K562 (cell line): ENCODE measurements around the gene FNBP1. TPM values are rescaled to one million over a fixed set of nuclear protein-coding genes. Genes with fewer than 3 reads are reported as not detected.
A peak's percentile ranks its signal among the peaks of the same experiment; 100 is the strongest.

Source experiments
- ARID1B ChIP-seq: fragments of 450-650 bp; IDR thresholded peaks from 2 replicates; pipeline ENCODE4 v1.6.1; 2016; ENCODE audit warnings: antibody characterized with exemption, mild to moderate bottlenecking, inconsistent platforms
- ATF1 ChIP-seq, 2 experiments: fragments of 450-650 bp in 1 of 2; IDR thresholded peaks; 2 replicates each; pipeline ENCODE4 v1.6.1; 2016; ENCODE audit warnings: missing compliant biosample characterization in 1 of 2, missing genetic modification characterization in 1 of 2
- BDP1 ChIP-seq: IDR thresholded peaks from 3 replicates; pipeline ENCODE4 v1.6.1; 2011; ENCODE audit not compliant: insufficient read length, insufficient read depth
- DEAF1 ChIP-seq: fragments of 450-650 bp; formaldehyde crosslinking; IDR thresholded peaks from 2 replicates; pipeline ENCODE4 v1.4.0; 2020; ENCODE audit warnings: mild to moderate bottlenecking, moderate library complexity
- FOXJ3 ChIP-seq: sonication (generic); formaldehyde crosslinking; IDR thresholded peaks from 2 replicates; pipeline ENCODE4 v1.4.0; 2020; ENCODE audit warnings: mild to moderate bottlenecking, missing genetic modification reagents
- FOXP1 ChIP-seq: sonication (generic); formaldehyde crosslinking; IDR thresholded peaks from 2 replicates; pipeline ENCODE4 v1.8.0; 2022; ENCODE audit warnings: mild to moderate bottlenecking, missing genetic modification reagents
- HMG20A ChIP-seq: fragments of 450-650 bp; formaldehyde crosslinking; conservative IDR thresholded peaks from 2 replicates; pipeline ENCODE4 v1.4.0; 2020; ENCODE audit warnings: mild to moderate bottlenecking, mixed read lengths
- HMGN3 ChIP-seq: IDR thresholded peaks from 2 replicates; pipeline ENCODE4 v1.6.1; 2011; ENCODE audit warnings: borderline replicate concordance, low read depth, mild to moderate bottlenecking, mixed read lengths, low read length; ENCODE audit not compliant: insufficient read length; ENCODE audit errors: extremely low read depth
- HOXB6 ChIP-seq: fragments of 250-450 bp; sonication (Bioruptor Pico); IDR thresholded peaks from 2 replicates; pipeline ENCODE4 v1.5.1; 2022; ENCODE audit warnings: mild to moderate bottlenecking, borderline replicate concordance
- MEF2D ChIP-seq: conservative IDR thresholded peaks from 2 replicates; pipeline ENCODE4 v1.6.1; 2016; ENCODE audit warnings: low read depth, missing genetic modification characterization, missing compliant biosample characterization
- NCOA4 ChIP-seq: fragments of 450-650 bp; IDR thresholded peaks from 2 replicates; pipeline ENCODE4 v1.6.1; 2018; ENCODE audit warnings: mild to moderate bottlenecking; ENCODE audit not compliant: partially characterized antibody
- NEUROD1 ChIP-seq: fragments of 150-350 bp; IDR thresholded peaks from 2 replicates; pipeline ENCODE4 v1.6.1; 2014; ENCODE audit warnings: borderline replicate concordance, low read length, low read depth; ENCODE audit not compliant: partially characterized antibody
- RBM25 ChIP-seq: fragments of 200-400 bp; formaldehyde crosslinking; IDR thresholded peaks from 2 replicates; pipeline ENCODE4 v1.6.1; 2018; ENCODE audit warnings: low read length, low read depth, moderate library complexity; ENCODE audit not compliant: severe bottlenecking
- SAFB2 ChIP-seq: fragments of 200-400 bp; formaldehyde crosslinking; IDR thresholded peaks from 2 replicates; pipeline ENCODE4 v1.6.1; 2018; ENCODE audit warnings: borderline replicate concordance, low read length, low read depth, moderate library complexity; ENCODE audit not compliant: severe bottlenecking
- SIN3A ChIP-seq, 2 experiments: fragments of 150-350 bp in 1 of 2; IDR thresholded peaks; 2 replicates each; pipeline ENCODE4 v1.6.1; 2011 to 2016; ENCODE audit warnings: borderline replicate concordance in 2 of 2, low read depth in 2 of 2, low read length in 2 of 2, mild to moderate bottlenecking in 2 of 2, moderate library complexity in 2 of 2; ENCODE audit not compliant: control insufficient read depth in 1 of 2
- TARDBP ChIP-seq: fragments of 450-650 bp; IDR thresholded peaks from 2 replicates; pipeline ENCODE4 v1.6.1; 2016
- THRA ChIP-seq: fragments of 450-650 bp; IDR thresholded peaks from 2 replicates; pipeline ENCODE4 v1.6.1; 2017; ENCODE audit warnings: mild to moderate bottlenecking, moderate library complexity
- THRAP3 ChIP-seq: fragments of 450-650 bp; IDR thresholded peaks from 2 replicates; pipeline ENCODE4 v1.6.1; 2016; ENCODE audit warnings: mild to moderate bottlenecking, inconsistent platforms, borderline replicate concordance
- UBTF ChIP-seq, 2 experiments: IDR thresholded peaks; 2 replicates each; pipeline ENCODE4 v1.6.1; 2012; ENCODE audit warnings: improper control_type of control experiment in 2 of 2, low read depth in 2 of 2, low read length in 2 of 2, borderline replicate concordance in 1 of 2
- ZNF124 ChIP-seq: sonication (generic); formaldehyde crosslinking; IDR thresholded peaks from 2 replicates; pipeline ENCODE4 v1.8.1; 2022; ENCODE audit warnings: missing genetic modification reagents
- ZNF436 ChIP-seq: fragments of 250-450, 450-650 bp; sonication (Bioruptor Pico); formaldehyde crosslinking; IDR thresholded peaks from 2 replicates; pipeline ENCODE4 v1.7.0; 2020; ENCODE audit warnings: mild to moderate bottlenecking
- ZNF699 ChIP-seq: fragments of 250-450 bp; sonication (Bioruptor Pico); IDR thresholded peaks from 2 replicates; pipeline ENCODE4 v1.8.0; 2021; ENCODE audit warnings: mild to moderate bottlenecking, moderate library complexity; ENCODE audit not compliant: insufficient replicate concordance
- polyA plus RNA-seq, 8 experiments: library from polyadenylated mRNA; depleted of rRNA in 4 of 8; stranded (reverse) in 5 of 8; unstranded in 3 of 8; fragments of >200 nt; fragmentation: Nextera tagmentation in 2 of 8; fragmentation: Illumina TruSeq in 1 of 8; extraction: Ambion mirVana in 2 of 8; extraction: Trizol in 1 of 8; gene quantifications; 2 replicates each; pipeline versions ENCODE4 v1.2.1 to v1.2.3, GENCODE V29; 2011 to 2014; ENCODE audit warnings: inconsistent platforms in 1 of 8, missing spikeins in 1 of 8
- total RNA-seq, 7 experiments: library from RNA; depleted of rRNA in 6 of 7; stranded (reverse); fragments of >200 nt in 6 of 7; fragmentation: Illumina TruSeq in 2 of 7; extraction: Trizol in 2 of 7; gene quantifications; 2 replicates each; pipeline versions ENCODE4 v1.2.1 to v1.2.3, GENCODE V29; 2011 to 2021; ENCODE audit warnings: low replicate concordance in 1 of 7

FNBP1 gene
- total and polyA plus RNA-seq, 9 of the 15 experiments (the other 6 are each of a cell fraction or from before 2014, with no cell fraction given), result 1.8 to 14.9 (median 7.6) TPM

DNA sequence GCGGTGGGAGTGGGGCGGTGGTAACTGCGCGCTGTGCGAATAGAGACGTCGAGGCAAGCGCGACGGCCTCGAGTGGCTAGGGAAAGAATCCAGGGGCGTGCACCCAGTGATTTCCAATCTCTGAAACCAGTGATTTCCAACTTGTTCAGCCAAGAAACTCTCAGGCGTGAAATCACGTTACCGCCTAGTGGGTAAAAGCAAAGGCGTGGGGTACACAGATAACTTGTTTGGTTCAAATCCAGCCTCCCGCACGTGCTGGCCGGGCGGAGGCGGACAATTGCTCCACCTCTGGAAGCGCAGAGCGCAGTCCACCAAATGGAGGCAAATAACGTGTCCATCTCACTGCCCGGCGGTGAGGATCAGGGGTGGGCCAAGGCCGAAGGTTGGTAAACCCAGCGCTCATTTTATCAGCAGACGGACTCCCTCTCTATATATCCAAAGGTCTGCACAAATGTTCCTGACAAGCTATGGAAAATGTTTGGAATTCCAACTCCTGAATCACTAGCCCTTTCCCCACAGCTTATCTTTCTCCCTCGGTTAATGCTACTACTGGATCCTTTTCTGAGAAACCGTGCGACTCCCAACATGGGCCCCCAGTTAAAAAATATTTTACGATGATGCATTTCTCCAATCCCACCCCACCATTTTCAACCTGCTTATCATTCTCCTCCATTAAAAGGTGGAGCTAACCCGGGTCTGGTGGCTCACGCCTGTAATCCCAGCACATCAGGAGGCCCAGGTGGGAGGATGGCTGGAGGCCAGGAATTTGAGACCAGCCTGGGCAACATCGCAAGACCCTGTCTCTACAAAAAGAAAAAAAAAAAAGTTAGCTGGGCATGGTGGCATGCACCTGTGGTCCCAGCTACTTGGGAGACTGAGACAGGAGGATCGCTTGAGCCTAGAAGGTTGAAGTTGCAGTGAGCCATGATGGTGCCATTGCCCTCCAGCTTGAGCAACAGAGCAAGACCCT, 950 bp upstream of the FNBP1 start (continued):
- TF ChIP-seq RBM25, result no peak
- TF ChIP-seq MEF2D (tag), result no peak
- TF ChIP-seq UBTF (IDR thresholded peaks at IDR 0.05; ENCODE audit: borderline replicate concordance in 1 of 2, low read depth in 2 of 2, low read length in 2 of 2), result no peak
- no peak for TF ChIP-seq BDP1
- TF ChIP-seq ZNF436 (CRISPR knock-in tag), result no peak
- no peak for TF ChIP-seq FOXP1 (CRISPR knock-in tag)
- TF ChIP-seq SIN3A (IDR thresholded peaks at IDR 0.05; ENCODE audit: borderline replicate concordance in 2 of 2, control insufficient read depth in 1 of 2, low read depth in 2 of 2, low read length in 2 of 2), result no peak
- TF ChIP-seq NCOA4, result no peak
- TF ChIP-seq ATF1 (CRISPR knock-in tag; IDR thresholded peaks at IDR 0.05), result no peak
- TF ChIP-seq ATF1 (tag; IDR thresholded peaks at IDR 0.05), result peak; percentile 53; the same call in 1 of the 2 replicates
- peak; percentile 59 for TF ChIP-seq ARID1B
- no peak; the same call in 1 of the 2 replicates for TF ChIP-seq TARDBP
- TF ChIP-seq HMGN3, result peak; percentile 30
- TF ChIP-seq ZNF699 (CRISPR knock-in tag), result no peak
- TF ChIP-seq SAFB2, result no peak
- TF ChIP-seq ZNF124 (CRISPR knock-in tag), result no peak
- TF ChIP-seq HMG20A, result peak; percentile 98
- TF ChIP-seq DEAF1 (CRISPR knock-in tag), result no peak
- no peak for TF ChIP-seq FOXJ3 (CRISPR knock-in tag)
- TF ChIP-seq NEUROD1, result no peak
- TF ChIP-seq THRA, result no peak
- TF ChIP-seq THRAP3, result no peak
- TF ChIP-seq HOXB6 (CRISPR knock-in tag), result no peak
